IMR-90 (cell line): Measurements from ENCODE around the gene CABP5. TPM values are rescaled to one million over a fixed set of nuclear protein-coding genes. Genes with fewer than 3 reads are reported as not detected.
"Not testable (repeated sequence)": the region's sequence is repeated elsewhere in the genome, so short reads cannot be mapped to it uniquely, and the experiment has no call there.

Experiments used
- ATAC-seq: fragments of 200-7000 bp; cut with Tn5 transposase; 2 replicates; pipeline ENCODE4 v1.9.1; 2020; ENCODE audit warnings: low read depth, mild to moderate bottlenecking, moderate library complexity
- BruUV-seq: library from RNA; stranded (reverse); fragments of 400-500 nt; replicated peaks from 2 replicates; lab custom pipeline; 2021; lab: Mats Ljungman, UMichigan
- CTCF ChIA-PET: fragments of 300-600 bp; formaldehyde crosslinking; extraction: SDS; loops from one replicate; lab custom pipeline; 2021; ENCODE audit warnings: antibody characterized with exemption; lab: Yijun Ruan, JAX
- POLR2A ChIA-PET: fragments of 300-600 bp; sonication (Branson Sonifier 250); formaldehyde crosslinking; loops from one replicate; lab custom pipeline; 2022; ENCODE audit warnings: antibody characterized with exemption; ENCODE audit not compliant: unreplicated experiment; lab: Charles Lee
- DNase-seq: peaks from one replicate; pipeline ENCODE4 v3.0.0; 2013
- H2AFZ ChIP-seq: replicated peaks from 2 replicates; pipeline ENCODE3; 2013; ENCODE audit warnings: low read length, mild to moderate bottlenecking; ENCODE audit not compliant: poor library complexity
- H2AK5ac ChIP-seq: 2 replicates; pipeline ENCODE4 v1.6.1; 2013; ENCODE audit warnings: low read depth, low read length, inconsistent platforms
- H2AK9ac ChIP-seq: replicated peaks from 2 replicates; pipeline ENCODE3; 2013; ENCODE audit warnings: mild to moderate bottlenecking, low read depth, low read length, moderate library complexity; ENCODE audit not compliant: poor library complexity
- H2BK120ac ChIP-seq: 2 replicates; pipeline ENCODE4 v1.6.1; 2013; ENCODE audit warnings: low read depth, low read length, inconsistent platforms
- H2BK15ac ChIP-seq: 3 replicates; pipeline ENCODE4 v1.6.1; 2013; ENCODE audit warnings: low read depth, low read length, inconsistent platforms
- H2BK20ac ChIP-seq: 2 replicates; pipeline ENCODE4 v1.6.1; 2013; ENCODE audit warnings: low read depth, mild to moderate bottlenecking, inconsistent platforms, low read length, moderate library complexity
- H2BK5ac ChIP-seq: 2 replicates; pipeline ENCODE4 v1.6.1; 2013; ENCODE audit warnings: mild to moderate bottlenecking, low read depth, low read length, inconsistent platforms; ENCODE audit not compliant: poor library complexity, severe bottlenecking
- H3K14ac ChIP-seq: replicated peaks from 2 replicates; pipeline ENCODE4 v1.6.1; 2013; ENCODE audit warnings: low read depth, low read length, inconsistent platforms
- H3K18ac ChIP-seq: 2 replicates; pipeline ENCODE4 v1.6.1; 2013; ENCODE audit warnings: low read depth, low read length, control low read depth
- H3K23ac ChIP-seq: 2 replicates; pipeline ENCODE4 v1.6.1; 2013; ENCODE audit warnings: low read depth, low read length, inconsistent platforms
- H3K27ac ChIP-seq: 2 replicates; pipeline ENCODE4 v1.5.1; 2013; ENCODE audit warnings: mild to moderate bottlenecking, control low read depth, low read length; ENCODE audit not compliant: insufficient read depth
- H3K27me3 ChIP-seq: 2 replicates; pipeline ENCODE4 v1.6.1; 2013; ENCODE audit warnings: low read length; ENCODE audit not compliant: control insufficient read depth, insufficient read depth
- H3K36me3 ChIP-seq: 2 replicates; pipeline ENCODE4 v1.6.1; 2013; ENCODE audit warnings: low read length, mixed read lengths; ENCODE audit not compliant: control insufficient read depth, insufficient read depth
- H3K4ac ChIP-seq: 2 replicates; pipeline ENCODE4 v1.6.1; 2013; ENCODE audit warnings: low read depth, low read length, inconsistent platforms
- H3K4me1 ChIP-seq: 2 replicates; pipeline ENCODE4 v1.6.1; 2013; ENCODE audit warnings: low read length, mixed read lengths; ENCODE audit not compliant: control insufficient read depth, insufficient read depth
- H3K4me2 ChIP-seq: 2 replicates; pipeline ENCODE4 v1.6.1; 2013; ENCODE audit warnings: low read depth, mild to moderate bottlenecking, control low read depth, low read length, moderate library complexity
- H3K4me3 ChIP-seq: 2 replicates; pipeline ENCODE4 v1.5.1; 2013; ENCODE audit warnings: low read depth, mild to moderate bottlenecking, control low read depth, low read length, moderate library complexity; ENCODE audit not compliant: insufficient read depth
- H3K56ac ChIP-seq: 2 replicates; pipeline ENCODE4 v1.6.1; 2013; ENCODE audit warnings: low read length, inconsistent platforms; ENCODE audit not compliant: insufficient read depth; ENCODE audit errors: extremely low read depth
- H3K79me1 ChIP-seq, 2 experiments: 2 replicates each; pipeline ENCODE4 v1.6.1; 2013; ENCODE audit warnings: low read length in 2 of 2, inconsistent platforms in 1 of 2, low read depth in 1 of 2
- H3K9ac ChIP-seq: 2 replicates; pipeline ENCODE4 v1.6.1; 2013; ENCODE audit warnings: low read depth, low read length, control low read depth
- H3K9me1 ChIP-seq: 2 replicates; pipeline ENCODE4 v1.6.1; 2013; ENCODE audit warnings: low read length, inconsistent platforms; ENCODE audit not compliant: insufficient read depth
- H3K9me3 ChIP-seq: 2 replicates; pipeline ENCODE4 v1.6.1; 2013; ENCODE audit warnings: low read length; ENCODE audit not compliant: control insufficient read depth, insufficient read depth
- H4K20me1 ChIP-seq: 2 replicates; pipeline ENCODE4 v1.6.1; 2013; ENCODE audit warnings: low read length, inconsistent platforms; ENCODE audit not compliant: insufficient read depth
- H4K5ac ChIP-seq: 2 replicates; pipeline ENCODE4 v1.6.1; 2013; ENCODE audit warnings: mild to moderate bottlenecking, low read depth, low read length, control low read depth
- H4K8ac ChIP-seq, 2 experiments: 2 replicates each; pipeline ENCODE4 v1.6.1; 2013; ENCODE audit warnings: low read depth in 2 of 2, low read length in 2 of 2, control low read depth in 1 of 2, inconsistent platforms in 1 of 2
- H4K91ac ChIP-seq: 2 replicates; pipeline ENCODE4 v1.6.1; 2013; ENCODE audit warnings: low read depth, low read length, inconsistent platforms; ENCODE audit not compliant: insufficient read depth
- WGBS, 2 experiments: methylation state at CpG; one replicate each; pipeline versions ENCODE4 v1.1.5 to v1.1.7; 2013; ENCODE audit warnings: missing lambda C conversion rate in 2 of 2; ENCODE audit not compliant: insufficient read length in 1 of 2; ENCODE audit errors: extremely low coverage in 2 of 2; 5-methylcytosine and 5-hydroxymethylcytosine counted together
- dilution Hi-C: fragments of 300-500 bp; cut with HindIII; formaldehyde crosslinking; loops from one replicate; pipeline ENCODE4 v1.14.3; 2018; ENCODE audit warnings: low sequenced_read_pairs; ENCODE audit not compliant: unreplicated experiment
- in situ Hi-C: fragments of 300-500 bp; cut with MboI; formaldehyde crosslinking; loops from 3 replicates; pipeline ENCODE4 v1.14.3; 2019; ENCODE audit warnings: low sequenced_read_pairs, inconsistent platforms, mixed read lengths
- intact Hi-C: fragments of 100-400 bp; cut with micrococcal nuclease; formaldehyde crosslinking; loops from 2 replicates; pipeline ENCODE4 v1.10.0; 2022
- polyA plus RNA-seq, 3 experiments: library from polyadenylated mRNA; depleted of rRNA; stranded (reverse); fragments of >200 nt; gene quantifications; 2 replicates each; pipeline ENCODE4 v1.2.3, GENCODE V29; 2012; ENCODE audit warnings: low replicate concordance in 1 of 3
- total RNA-seq: library from RNA; depleted of rRNA; stranded (reverse); fragments of >200 nt; gene quantifications from 2 replicates; pipeline ENCODE4 v1.2.3, GENCODE V29; 2012

Gene CABP5
- total and polyA plus RNA-seq, 2 of the 4 experiments (the other 2 are of a cell fraction) = not detected

DNA sequence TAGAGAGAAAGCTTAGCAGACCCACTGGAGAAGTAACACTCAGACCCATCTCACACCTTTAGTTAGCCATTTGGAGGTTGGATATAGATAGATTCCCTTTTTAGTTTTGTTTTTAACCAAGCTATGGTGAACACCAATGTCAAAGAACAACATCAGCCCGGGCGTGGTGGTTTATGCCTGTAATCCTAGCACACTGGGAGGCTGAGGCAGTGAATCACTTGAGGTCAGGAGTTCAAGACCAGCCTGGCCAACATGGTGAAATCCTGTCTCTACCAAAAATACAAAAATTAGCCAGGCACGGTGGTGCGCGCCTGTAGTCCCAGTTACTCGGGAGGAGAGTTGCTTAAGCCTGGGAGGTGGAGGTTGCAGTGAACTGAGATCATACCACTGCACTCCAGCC, 45.1 kb upstream of the CABP5 start:
- H3K9ac ChIP-seq, H4K91ac ChIP-seq, H2BK15ac ChIP-seq, H3K9me3 ChIP-seq, H2AK9ac ChIP-seq, H3K23ac ChIP-seq, H3K36me3 ChIP-seq, H2AFZ ChIP-seq, ATAC-seq, H3K79me1 ChIP-seq, H3K27ac ChIP-seq, H3K56ac ChIP-seq, dilution Hi-C loops, H4K20me1 ChIP-seq, H2BK120ac ChIP-seq, H3K4me2 ChIP-seq, H4K5ac ChIP-seq, H4K8ac ChIP-seq, H3K4me1 ChIP-seq, H2BK20ac ChIP-seq, in situ Hi-C loops, H3K4me3 ChIP-seq, H2BK5ac ChIP-seq, H3K14ac ChIP-seq, intact Hi-C loops, H2AK5ac ChIP-seq, H3K9me1 ChIP-seq, CTCF ChIA-PET, DNase-seq, H3K4ac ChIP-seq, BruUV-seq, POLR2A ChIA-PET, H3K27me3 ChIP-seq, H3K18ac ChIP-seq: not testable (repeated sequence)
- WGBS, 2 experiments = no CpG with 5 or more reads among the region's 6 CpGs
